ENCODE results near the gene PDE1A. TPM values are rescaled to one million over a fixed set of nuclear protein-coding genes. Genes with fewer than 3 reads are reported as not detected.

PDE1A gene
- total RNA-seq, 6 experiments from 2014 or later: 0.58 to 2.2 (median 1.4) TPM

- TF ChIP-seq POLR2A (IDR thresholded peaks at IDR 0.05) (no peak), CTCF (IDR thresholded peaks at IDR 0.05) (no peak)
- no peak overlapping the region for H3K27ac ChIP-seq
- H3K4me3 ChIP-seq: no peak overlapping the region
- no peaks in the 10 kb centered on the region for H3K27me3 ChIP-seq
- WGBS (ENCODE audit: insufficient coverage, low coverage, low lambda C conversion rate, missing lambda C conversion rate): 60% methylated on average over 2 of the region's 2 CpGs
- ATAC-seq (no peak), DNase-seq (no peak)
- no peaks in the 10 kb centered on the region for H3K9me3 ChIP-seq
- intact Hi-C loops (cut with DNase I): no loop called here
- H3K36me3 ChIP-seq: no peaks in the 10 kb centered on the region
- H3K4me1 ChIP-seq: no peaks in the 10 kb centered on the region
These were observed 260.0 kb downstream of the PDE1A start for GRCh38 chr2:182166841-182167240.

GRCh38 chr2:182166406-182166805 lies 260.4 kb downstream of the PDE1A start:
- ATAC-seq (no peak), DNase-seq (no peak)
- WGBS (ENCODE audit: insufficient coverage, low coverage, low lambda C conversion rate, missing lambda C conversion rate): 62% methylated on average over 2 of the region's 2 CpGs
- H3K4me3 ChIP-seq: no peak overlapping the region
- intact Hi-C loops (cut with DNase I): no loop called here
- H3K27ac ChIP-seq: no peak overlapping the region
- H3K36me3 ChIP-seq: no peaks in the 10 kb centered on the region
- no peaks in the 10 kb centered on the region for H3K9me3 ChIP-seq
- TF ChIP-seq CTCF (IDR thresholded peaks at IDR 0.05) (no peak), POLR2A (IDR thresholded peaks at IDR 0.05) (no peak)
- H3K4me1 ChIP-seq: no peaks in the 10 kb centered on the region
- H3K27me3 ChIP-seq: no peaks in the 10 kb centered on the region

- H3K4me1 ChIP-seq: no peaks in the 10 kb centered on the region
- H3K27ac ChIP-seq: no peak overlapping the region
- DNase-seq (no peak), ATAC-seq (no peak)
- H3K4me3 ChIP-seq: no peak overlapping the region
- intact Hi-C loops (cut with DNase I): no loop called here
- no peaks in the 10 kb centered on the region for H3K27me3 ChIP-seq
- no peaks in the 10 kb centered on the region for H3K9me3 ChIP-seq
- H3K36me3 ChIP-seq: no peaks in the 10 kb centered on the region
- 47% methylated on average over 2 of the region's 2 CpGs for WGBS (ENCODE audit: insufficient coverage, low coverage, low lambda C conversion rate, missing lambda C conversion rate)
- TF ChIP-seq CTCF (IDR thresholded peaks at IDR 0.05): no peak
- TF ChIP-seq POLR2A (IDR thresholded peaks at IDR 0.05): no peak
These were observed 261.6 kb downstream of the PDE1A start for GRCh38 chr2:182165202-182165601.

GRCh38 chr2:182164686-182165085 lies 262.1 kb downstream of the PDE1A start:
- Histone ChIP-seq H3K27me3 (no peaks in the 10 kb centered on the region), H3K27ac (no peak overlapping the region), H3K4me1 (no peaks in the 10 kb centered on the region), H3K4me3 (no peak overlapping the region), H3K9me3 (no peaks in the 10 kb centered on the region), H3K36me3 (no peaks in the 10 kb centered on the region)
- DNase-seq: no peak
- 50% methylated on average over 1 of the region's 1 CpG for WGBS (ENCODE audit: insufficient coverage, low coverage, low lambda C conversion rate, missing lambda C conversion rate)
- intact Hi-C loops (cut with DNase I): no loop called here
- TF ChIP-seq CTCF (IDR thresholded peaks at IDR 0.05) (no peak), POLR2A (IDR thresholded peaks at IDR 0.05) (no peak)
- no peak for ATAC-seq

GRCh38 chr2:182163878-182164277 lies 263.0 kb downstream of the PDE1A start:
- 50% methylated on average over 2 of the region's 3 CpGs for WGBS (ENCODE audit: insufficient coverage, low coverage, low lambda C conversion rate, missing lambda C conversion rate)
- no peak overlapping the region for H3K27ac ChIP-seq
- DNase-seq (no peak), ATAC-seq (no peak)
- H3K4me1 ChIP-seq: no peaks in the 10 kb centered on the region
- TF ChIP-seq POLR2A (IDR thresholded peaks at IDR 0.05) (no peak), CTCF (IDR thresholded peaks at IDR 0.05) (no peak)
- H3K9me3 ChIP-seq: no peaks in the 10 kb centered on the region
- H3K27me3 ChIP-seq: no peaks in the 10 kb centered on the region
- no peaks in the 10 kb centered on the region for H3K36me3 ChIP-seq
- intact Hi-C loops (cut with DNase I): no loop called here
- no peak overlapping the region for H3K4me3 ChIP-seq

All from right lobe of liver (tissue), 6 donors.